Daoy (cell line): ENCODE results near the gene GRIK4. TPM values are rescaled to one million over a fixed set of nuclear protein-coding genes. Genes with fewer than 3 reads are reported as not detected.

Source experiments
- DNase-seq: peaks from one replicate; pipeline ENCODE4 v3.0.0-alpha.2; 2015; ENCODE audit warnings: low read depth
- total RNA-seq: library from RNA; depleted of rRNA; stranded (reverse); fragments of >200 nt; shearing (Covaris generic); gene quantifications from 2 replicates; pipeline ENCODE4 v1.2.3, GENCODE V29; 2014

Gene GRIK4
- total RNA-seq, 1 experiment from 2014 or later: 0.11 TPM

GRCh38 chr11:120875986-120876385 lies 364.4 kb downstream of the GRIK4 start:
- no peak for DNase-seq

DNA sequence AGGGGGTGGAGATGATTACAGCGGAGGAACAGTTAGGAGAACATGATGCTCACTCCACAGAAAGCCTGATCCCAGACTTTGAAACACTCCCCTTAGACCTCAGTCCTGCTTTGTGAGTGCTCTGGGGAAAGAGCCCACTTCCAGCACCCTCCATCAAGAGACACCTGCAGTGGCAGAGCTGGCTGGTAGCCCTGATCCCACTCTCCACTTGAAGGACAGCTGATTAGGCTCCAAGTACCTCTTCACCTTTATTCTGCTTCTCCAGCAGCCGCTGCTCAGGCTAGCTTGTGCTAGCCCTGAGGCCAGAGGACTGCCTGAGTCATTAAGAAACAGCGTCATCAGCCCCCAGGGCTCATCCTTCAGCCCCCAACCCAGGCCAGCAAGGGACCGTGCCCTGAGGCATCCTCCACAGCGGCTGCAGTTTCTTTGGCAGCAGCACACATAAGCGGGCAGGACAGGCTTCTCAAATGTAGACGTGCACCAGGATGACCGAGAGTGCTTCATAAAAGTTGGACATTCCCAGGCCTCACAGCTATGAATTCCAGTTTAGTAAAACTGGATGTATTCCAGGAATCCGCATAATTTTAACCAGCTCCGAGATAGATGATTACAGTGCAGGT lies 366.3 kb downstream of the GRIK4 start:
- no peak for DNase-seq

DNA sequence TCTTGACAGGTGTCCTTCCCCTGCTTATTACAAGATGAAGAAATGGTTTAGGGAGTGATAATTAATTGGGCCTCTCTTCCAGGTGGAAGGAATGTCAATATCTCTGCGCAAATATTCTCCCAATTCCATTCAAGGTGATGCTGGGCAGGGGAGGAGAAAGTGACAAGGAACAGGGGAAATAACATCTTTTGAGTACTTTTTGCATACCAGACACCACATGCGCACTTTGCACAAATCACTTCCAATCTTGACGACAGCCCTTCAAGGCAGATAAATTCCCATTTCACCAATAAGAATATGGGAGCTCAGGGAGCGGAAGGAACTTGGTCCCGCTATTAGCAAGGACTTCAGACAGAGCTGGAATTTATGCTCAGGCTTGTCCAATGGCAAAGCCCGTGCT lies 367.2 kb downstream of the GRIK4 start:
- DNase-seq: no peak

GRCh38 chr11:120880498-120881175 lies 369.1 kb downstream of the GRIK4 start:
- peak; percentile 37 for DNase-seq

- peak; percentile 16 for DNase-seq
Measured at GRCh38 chr11:120881596-120881995, 370.0 kb downstream of the GRIK4 start.

DNA sequence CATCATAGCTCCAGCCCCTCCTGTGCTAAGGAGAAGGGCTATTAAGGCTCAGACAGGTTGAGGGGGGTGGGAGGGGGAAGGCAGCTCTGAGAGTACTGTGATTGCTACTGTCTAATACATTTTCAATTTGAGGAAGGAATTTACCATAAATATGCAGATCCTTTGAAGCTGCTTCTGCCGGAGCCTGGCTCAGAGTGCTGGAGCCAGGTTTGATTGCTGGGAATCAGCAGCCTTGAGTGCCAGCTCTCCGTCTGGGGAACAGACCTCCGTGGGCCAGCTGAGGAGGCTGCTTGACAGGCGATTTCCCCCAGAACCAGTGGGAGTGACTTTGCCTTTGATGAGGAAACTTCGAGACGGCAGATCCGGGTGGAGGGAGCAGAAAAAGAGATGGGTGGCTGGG lies 370.6 kb downstream of the GRIK4 start:
- no peak for DNase-seq

GRCh38 chr11:120883404-120884080 lies 372.0 kb downstream of the GRIK4 start:
- peak; percentile 54 for DNase-seq

- no peak for DNase-seq
Measured at GRCh38 chr11:120884154-120885020, 372.8 kb downstream of the GRIK4 start.

GRCh38 chr11:120890609-120891320 lies 379.2 kb downstream of the GRIK4 start:
- no peak for DNase-seq

DNA sequence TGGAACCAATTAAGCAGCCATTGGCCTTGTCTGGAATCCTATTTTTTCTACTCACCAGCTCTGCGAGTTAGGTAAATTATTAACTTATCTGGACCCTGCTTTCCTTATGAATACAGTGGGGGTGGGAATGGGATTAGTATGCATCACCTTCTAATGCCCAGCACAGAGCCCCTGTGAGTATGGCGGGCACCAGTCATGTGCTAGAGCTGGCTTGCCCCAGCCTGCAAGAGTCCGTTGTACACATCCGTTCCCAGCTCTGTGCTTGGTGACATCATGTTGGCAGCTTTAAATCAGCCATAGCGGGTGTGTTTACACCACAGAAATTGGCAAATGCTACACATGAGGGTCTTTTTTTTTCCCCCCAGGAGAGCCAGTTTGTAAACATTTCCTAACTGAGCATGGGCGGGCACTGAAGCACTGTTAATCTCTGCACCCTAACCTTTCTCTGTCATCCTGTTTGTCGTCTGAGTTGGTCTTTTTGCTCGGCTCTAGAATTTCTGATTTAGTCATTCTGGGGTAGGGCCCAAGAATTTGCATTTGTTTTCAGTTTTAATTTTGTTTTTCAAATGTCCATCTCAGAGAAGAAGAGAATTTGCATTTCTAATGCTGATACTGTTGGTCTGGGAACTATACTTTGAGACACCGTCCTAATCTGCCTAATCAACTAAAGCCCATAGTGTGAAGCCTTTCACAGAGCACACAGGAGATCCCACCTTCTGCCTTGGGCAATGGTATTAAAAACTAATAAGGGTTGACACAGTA lies 382.1 kb downstream of the GRIK4 start:
- DNase-seq: no peak

DNA sequence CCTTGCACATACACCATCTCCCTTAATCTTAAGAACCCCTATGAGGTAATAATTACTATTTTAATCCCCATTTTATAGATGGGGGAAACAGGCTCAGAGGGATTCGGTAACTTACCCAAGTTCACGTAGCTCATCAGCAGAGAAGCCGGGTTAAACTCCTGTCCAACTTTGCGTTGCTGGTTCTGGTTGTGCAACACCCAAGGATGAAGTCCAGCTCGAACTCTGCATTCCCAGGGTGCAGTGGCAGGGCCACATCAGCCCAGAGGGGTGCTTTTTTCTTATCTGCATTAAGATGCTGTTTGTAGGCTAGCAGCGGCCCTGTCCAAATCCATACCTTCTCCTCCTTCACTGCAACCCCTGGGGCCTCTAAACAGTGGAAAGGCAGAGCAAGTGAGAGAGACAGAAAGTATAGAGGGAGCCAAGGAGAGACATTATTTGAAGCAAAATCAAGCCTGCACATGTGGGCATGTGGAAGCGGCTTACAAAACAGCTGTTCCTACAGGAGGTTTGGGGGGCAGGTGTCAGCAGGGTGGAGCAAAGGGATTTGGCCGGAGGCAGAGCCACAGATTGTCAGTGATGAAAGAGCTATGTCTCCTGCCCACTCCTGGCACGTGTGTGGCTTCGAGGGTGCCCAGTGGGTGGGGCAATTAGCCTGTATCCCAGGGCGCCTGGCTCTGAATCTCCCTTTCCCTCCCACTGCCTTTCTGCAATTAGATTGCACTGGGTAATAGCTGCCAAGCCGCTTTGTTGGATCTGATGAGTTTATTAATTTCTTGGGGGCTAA lies 382.8 kb downstream of the GRIK4 start:
- DNase-seq: no peak

DNA sequence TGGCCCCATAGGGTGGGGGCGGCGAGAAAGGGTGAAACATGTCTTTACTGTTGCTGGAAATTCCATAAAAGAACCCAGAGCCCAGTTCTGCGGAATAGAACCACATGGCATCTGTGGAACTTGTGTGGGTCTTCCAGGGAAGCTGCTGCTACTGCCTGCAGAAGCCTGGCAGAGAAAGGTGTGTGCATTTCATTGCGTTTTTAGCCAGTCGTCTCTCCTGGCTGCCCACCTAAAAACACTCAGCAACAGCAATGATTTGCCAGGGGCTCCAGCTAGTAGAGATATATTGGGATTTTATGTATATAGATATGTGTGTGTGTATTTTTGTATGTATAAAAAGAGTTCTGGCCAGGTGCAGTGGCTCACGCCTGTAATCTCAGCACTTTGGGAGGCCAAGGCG lies 385.1 kb downstream of the GRIK4 start:
- DNase-seq: no peak

DNA sequence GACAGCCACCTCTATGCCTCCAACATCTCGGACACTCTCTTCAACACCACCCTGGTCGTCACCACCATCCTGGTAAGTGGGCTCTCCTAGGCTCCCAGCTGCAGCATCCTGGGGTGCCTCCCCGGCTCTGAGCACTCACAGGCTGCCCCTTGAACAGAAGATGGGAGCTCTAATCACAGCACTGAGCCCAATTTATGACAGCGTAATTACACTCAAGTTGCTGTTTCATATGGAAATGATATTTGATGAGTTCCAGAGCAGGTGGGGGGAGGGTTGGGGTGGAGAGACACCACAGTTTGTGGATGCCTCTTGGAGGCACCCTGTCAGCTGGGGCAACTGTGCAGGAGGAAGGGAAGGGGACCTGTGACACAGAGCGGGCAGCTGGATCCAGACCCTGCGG lies 387.0 kb downstream of the GRIK4 start:
- no peak for DNase-seq

DNA sequence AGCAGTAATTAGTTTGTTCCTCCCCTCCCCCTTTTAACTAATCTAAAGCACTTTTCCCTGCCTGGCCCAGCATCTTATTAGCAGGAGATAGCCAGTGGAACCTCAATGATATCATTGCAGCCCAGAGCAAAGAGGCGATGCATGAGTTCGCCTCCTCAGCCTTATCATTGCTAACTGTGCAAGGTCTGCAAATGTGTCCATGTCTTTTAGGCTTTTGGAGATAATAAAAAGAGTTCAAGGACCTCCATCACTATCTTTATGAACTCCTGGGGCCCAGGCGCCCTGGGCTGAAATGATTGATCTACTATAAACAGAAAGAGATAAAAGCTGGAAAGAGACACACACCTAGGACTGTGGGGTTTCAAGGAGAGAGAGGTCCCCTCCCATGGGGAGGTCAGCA lies 388.2 kb downstream of the GRIK4 start:
- no peak for DNase-seq

GRCh38 chr11:120900643-120901042 lies 389.1 kb downstream of the GRIK4 start:
- DNase-seq: no peak

- no peak for DNase-seq
Measured at GRCh38 chr11:120903686-120904085, 392.1 kb downstream of the GRIK4 start.

- no peak for DNase-seq
Measured at GRCh38 chr11:120904116-120904515, 392.6 kb downstream of the GRIK4 start.

- DNase-seq: no peak
Measured at GRCh38 chr11:120906766-120907165, 395.2 kb downstream of the GRIK4 start.

GRCh38 chr11:120907971-120908370 lies 396.4 kb downstream of the GRIK4 start:
- no peak for DNase-seq
